ENCODE measurements around the gene MXI1. TPM values are rescaled to one million over a fixed set of nuclear protein-coding genes. Genes with fewer than 3 reads are reported as not detected.
"Not testable (repeated sequence)": the region's sequence is repeated elsewhere in the genome, so short reads cannot be mapped to it uniquely, and the experiment has no call there.

MXI1 gene
- total and polyA plus RNA-seq, 2 of the 4 experiments (the other 2 are of a cell fraction), result 7.2 to 11.8 TPM

DNA sequence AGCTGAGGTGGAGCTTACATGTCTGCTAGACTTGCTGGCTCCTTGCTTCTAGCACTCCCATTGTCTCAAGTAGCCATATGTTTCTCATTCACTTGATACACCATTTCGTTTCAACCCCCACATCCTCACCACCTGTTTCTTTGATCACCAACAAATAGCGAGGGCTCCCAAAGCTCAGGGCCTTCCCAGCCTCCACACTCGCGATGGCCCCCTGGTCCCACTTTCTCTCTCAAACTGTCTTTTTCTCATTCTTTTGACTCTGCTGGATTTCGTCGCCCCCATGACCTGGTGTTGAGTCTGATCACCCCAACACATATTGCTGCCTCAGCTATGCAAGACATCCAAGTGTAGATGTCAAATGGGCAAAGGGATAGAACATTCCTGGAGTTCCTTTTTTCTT, 123.3 kb downstream of the MXI1 start:
- dilution Hi-C loops (cut with HindIII; ENCODE audit: low sequenced_read_pairs, unreplicated experiment), result no loop called here
- intact Hi-C loops (cut with micrococcal nuclease), result no loop called here
- CTCF ChIA-PET, result no interaction called here

DNA sequence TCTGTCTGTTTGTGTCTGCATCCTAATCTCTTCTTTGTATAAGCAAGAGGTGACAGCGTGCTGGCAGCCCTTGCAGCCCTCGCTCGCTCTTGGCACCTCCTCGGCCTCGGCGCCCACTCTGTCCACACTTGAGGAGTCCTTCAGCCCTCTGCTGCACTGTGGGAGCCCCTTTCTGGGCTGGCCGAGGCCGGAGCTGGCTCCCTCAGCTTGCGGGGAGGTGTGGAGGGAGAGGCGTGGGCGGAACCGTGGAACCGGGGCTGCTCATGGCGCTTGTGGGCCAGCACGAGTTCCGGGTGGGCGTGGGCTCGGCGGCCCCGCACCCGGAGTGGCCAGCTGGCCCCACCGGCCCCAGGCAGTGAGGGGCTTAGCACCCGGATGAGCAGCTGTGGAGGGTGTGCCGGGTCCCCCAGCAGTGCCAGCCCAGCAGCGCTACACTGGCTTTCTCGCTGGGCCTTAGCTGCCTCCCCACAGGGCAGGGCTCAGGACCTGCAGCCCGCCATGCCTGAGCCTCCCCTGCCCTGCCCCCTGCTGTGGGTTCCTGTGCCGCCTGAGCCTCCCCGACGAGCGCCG, 123.9 kb downstream of the MXI1 start:
- H3K18ac ChIP-seq (ENCODE audit: low read depth, low read length); H3K14ac ChIP-seq (replicated peaks; ENCODE audit: low read depth, low read length); H2AK5ac ChIP-seq (ENCODE audit: low read depth, low read length); H4K5ac ChIP-seq (ENCODE audit: low read depth, low read length); H2BK15ac ChIP-seq (ENCODE audit: low read depth, low read length); BruUV-seq (replicated peaks); H2BK120ac ChIP-seq (ENCODE audit: low read depth, low read length); H2BK20ac ChIP-seq (ENCODE audit: low read depth, low read length); H3K4me3 ChIP-seq (ENCODE audit: insufficient read depth, low read depth, low read length); H4K91ac ChIP-seq (ENCODE audit: insufficient read depth, low read depth, low read length); H3K56ac ChIP-seq (ENCODE audit: extremely low read depth, insufficient read depth, low read length); intact Hi-C loops (cut with micrococcal nuclease); H3K79me1 ChIP-seq (ENCODE audit: low read depth in 1 of 2, low read length in 2 of 2); ATAC-seq (ENCODE audit: low read depth); H3K4me2 ChIP-seq (ENCODE audit: low read depth, low read length); H3K9ac ChIP-seq (ENCODE audit: low read depth, low read length); H2AK9ac ChIP-seq (replicated peaks; ENCODE audit: low read depth, low read length, poor library complexity); H2BK5ac ChIP-seq (ENCODE audit: low read depth, low read length, poor library complexity, severe bottlenecking); H4K8ac ChIP-seq (ENCODE audit: low read depth in 2 of 2, low read length in 2 of 2); dilution Hi-C loops (cut with HindIII; ENCODE audit: low sequenced_read_pairs, unreplicated experiment); DNase-seq; CTCF ChIA-PET; H4K20me1 ChIP-seq (ENCODE audit: insufficient read depth, low read length); H3K4ac ChIP-seq (ENCODE audit: low read depth, low read length); H3K27me3 ChIP-seq (ENCODE audit: control insufficient read depth, insufficient read depth, low read length); H2AFZ ChIP-seq (replicated peaks; ENCODE audit: low read length, poor library complexity); H3K23ac ChIP-seq (ENCODE audit: low read depth, low read length); POLR2A ChIA-PET (ENCODE audit: unreplicated experiment); H3K36me3 ChIP-seq (ENCODE audit: control insufficient read depth, insufficient read depth, low read length); in situ Hi-C loops (cut with MboI; ENCODE audit: low sequenced_read_pairs); H3K27ac ChIP-seq (ENCODE audit: insufficient read depth, low read length): not testable (repeated sequence)
- WGBS, 2 experiments (ENCODE audit: extremely low coverage in 2 of 2, insufficient read length in 1 of 2), result 97% methylated on average over 22 of the region's 32 CpGs; no CpG with 5 or more reads in 1 of the 2 experiments
- Histone ChIP-seq H3K4me1 (ENCODE audit: control insufficient read depth, insufficient read depth, low read length) (peaks cover 13% of the 10 kb centered on the region), H3K9me3 (ENCODE audit: control insufficient read depth, insufficient read depth, low read length) (peaks cover 10% of the 10 kb centered on the region), H3K9me1 (ENCODE audit: insufficient read depth, low read length) (peaks cover 12% of the 10 kb centered on the region)

More for the DNA sequence above, 123.3 kb downstream of the MXI1 start:
- Histone ChIP-seq H2BK5ac (ENCODE audit: low read depth, low read length, poor library complexity, severe bottlenecking) (no peak overlapping the region), H3K9me1 (ENCODE audit: insufficient read depth, low read length) (peaks cover 14% of the 10 kb centered on the region), H2BK120ac (ENCODE audit: low read depth, low read length) (no peak overlapping the region), H2AK9ac (replicated peaks; ENCODE audit: low read depth, low read length, poor library complexity) (no peak overlapping the region), H2BK20ac (ENCODE audit: low read depth, low read length) (no peak overlapping the region), H3K9ac (ENCODE audit: low read depth, low read length) (no peak overlapping the region), H4K5ac (ENCODE audit: low read depth, low read length) (no peak overlapping the region), H2AK5ac (ENCODE audit: low read depth, low read length) (no peak overlapping the region), H3K4me3 (ENCODE audit: insufficient read depth, low read depth, low read length) (no peak overlapping the region), H3K18ac (ENCODE audit: low read depth, low read length) (no peak overlapping the region), H3K4ac (ENCODE audit: low read depth, low read length) (no peak overlapping the region), H3K36me3 (ENCODE audit: control insufficient read depth, insufficient read depth, low read length) (no peaks in the 10 kb centered on the region), H3K23ac (ENCODE audit: low read depth, low read length) (no peak overlapping the region), H3K4me1 (ENCODE audit: control insufficient read depth, insufficient read depth, low read length) (peaks cover 16% of the 10 kb centered on the region), H3K56ac (ENCODE audit: extremely low read depth, insufficient read depth, low read length) (no peak overlapping the region), H3K4me2 (ENCODE audit: low read depth, low read length) (no peak overlapping the region), H2AFZ (replicated peaks; ENCODE audit: low read length, poor library complexity) (no peak overlapping the region), H2BK15ac (ENCODE audit: low read depth, low read length) (no peak overlapping the region), H3K79me1 (ENCODE audit: low read depth in 1 of 2, low read length in 2 of 2) (no peaks in the 10 kb centered on the region), H4K91ac (ENCODE audit: insufficient read depth, low read depth, low read length) (no peak overlapping the region), H3K14ac (replicated peaks; ENCODE audit: low read depth, low read length) (no peak overlapping the region), H3K27me3 (ENCODE audit: control insufficient read depth, insufficient read depth, low read length) (no peaks in the 10 kb centered on the region), H4K8ac (ENCODE audit: low read depth in 2 of 2, low read length in 2 of 2) (no peak overlapping the region), H3K9me3 (ENCODE audit: control insufficient read depth, insufficient read depth, low read length) (peaks cover 12% of the 10 kb centered on the region), H3K27ac (ENCODE audit: insufficient read depth, low read length) (no peak overlapping the region), H4K20me1 (ENCODE audit: insufficient read depth, low read length) (peaks cover 5% of the 10 kb centered on the region; the same call in 1 of the 2 replicates)
- BruUV-seq (replicated peaks), result no TSS peak
- ATAC-seq (ENCODE audit: low read depth) (no peak), DNase-seq (no peak)
- WGBS, 2 experiments (ENCODE audit: extremely low coverage in 2 of 2, insufficient read length in 1 of 2), result 83% methylated on average over 2 of the region's 6 CpGs; no CpG with 5 or more reads in 1 of the 2 experiments
- in situ Hi-C loops (cut with MboI; ENCODE audit: low sequenced_read_pairs), result no loop called here
- POLR2A ChIA-PET (ENCODE audit: unreplicated experiment), result no interaction called here
- TF ChIP-seq POLR2A (IDR thresholded peaks at IDR 0.05; ENCODE audit: low read depth, low read length) (no peak), MXI1 (IDR thresholded peaks at IDR 0.05; ENCODE audit: borderline replicate concordance, low read depth, low read length) (no peak), BHLHE40 (IDR thresholded peaks at IDR 0.05; ENCODE audit: low read depth, low read length) (no peak), CHD1 (IDR thresholded peaks at IDR 0.05; ENCODE audit: low read depth, low read length) (no peak), CEBPB (IDR thresholded peaks at IDR 0.05; ENCODE audit: low read depth, low read length) (no peak)
